Right lobe of liver (tissue), 6 donors: ENCODE results near the gene ZRANB3. TPM values are rescaled to one million over a fixed set of nuclear protein-coding genes. Genes with fewer than 3 reads are reported as not detected.

ENCODE experiments used
- ATAC-seq, 4 donors: fragments of 200-7000 bp; cut with Tn5 transposase; one replicate each; pipeline ENCODE4 v1.9.1; 2020; ENCODE audit warnings: mild to moderate bottlenecking in 4 of 4, moderate library complexity in 4 of 4
- DNase-seq, 3 donors: peaks; one replicate each; pipeline ENCODE4 v3.0.0-alpha.2; 2020
- H3K27ac ChIP-seq, 3 donors: fragments of 200-600 bp; one replicate each; pipeline ENCODE4 v1.8.0; 2022
- H3K27me3 ChIP-seq, 2 donors: fragments of 200-600 bp; one replicate each; pipeline ENCODE4 v1.8.0; 2022
- H3K36me3 ChIP-seq, 4 donors: fragments of 200-600 bp; sonication (generic) in 1 of 4; one replicate each; pipeline versions ENCODE4 v1.5.1 to v1.8.0; 2017 to 2022; ENCODE audit warnings: control low read depth in 1 of 4
- H3K4me1 ChIP-seq, 4 donors: fragments of 200-600 bp; sonication (generic) in 1 of 4; one replicate each; pipeline versions ENCODE4 v1.5.1 to v1.8.0; 2017 to 2022; ENCODE audit warnings: control low read depth in 1 of 4
- H3K4me3 ChIP-seq, 3 donors: fragments of 200-600 bp; one replicate each; pipeline ENCODE4 v1.8.0; 2022
- H3K9me3 ChIP-seq, 4 donors: fragments of 200-600 bp; sonication (generic) in 1 of 4; one replicate each; pipeline versions ENCODE4 v1.5.1 to v1.8.0; 2017 to 2022; ENCODE audit warnings: control low read depth in 1 of 4
- CTCF ChIP-seq, 4 donors: fragments of 200-600 bp in 3 of 4; fragments of 450-650 bp in 1 of 4; IDR thresholded peaks; one replicate each; pipeline versions ENCODE4 v1.5.1 to v1.8.0; 2016 to 2022; ENCODE audit warnings: antibody characterized with exemption in 4 of 4, mild to moderate bottlenecking in 2 of 4
- POLR2A ChIP-seq: fragments of 450-650 bp; IDR thresholded peaks from one replicate; pipeline ENCODE4 v1.6.1; 2017; ENCODE audit warnings: antibody characterized with exemption, mild to moderate bottlenecking
- WGBS: methylation state at CpG from one replicate; pipeline ENCODE4 v1.1.6; 2018; ENCODE audit warnings: low coverage, low lambda C conversion rate; ENCODE audit not compliant: insufficient coverage; ENCODE audit errors: missing lambda C conversion rate; 5-methylcytosine and 5-hydroxymethylcytosine counted together
- intact Hi-C, 2 donors: fragments of 100-400 bp; cut with DNase I; formaldehyde crosslinking; loops; one replicate each; pipeline versions ENCODE4 v1.11.2 to v1.14.1; 2022
- total RNA-seq, 6 experiments: library from RNA; depleted of rRNA in 2 of 6; stranded (reverse); fragments of >200 nt in 2 of 6; fragmentation: NEBNext Ultra II Directional in 3 of 6; extraction: Animal tissue kit (Norgen Biotek cat#: 25700) in 3 of 6; gene quantifications; one replicate each; pipeline versions ENCODE4 v1.1.0 to v1.2.4, GENCODE V29; 2016 to 2023
- donor health status: DM: no; HTN: yes; CAD: no.
- donor health status: DM: no; HTN: no; CAD: no.
- donor health status: DM: no; HTN: no; CAD: no.
- donor health status: DM: no; HTN: yes; CAD: no.
- donor health status: DM: no; HTN: yes; CAD: no.

Gene ZRANB3
- total RNA-seq, 6 experiments from 2014 or later: 3.3 to 5.6 (median 4.0) TPM

DNA sequence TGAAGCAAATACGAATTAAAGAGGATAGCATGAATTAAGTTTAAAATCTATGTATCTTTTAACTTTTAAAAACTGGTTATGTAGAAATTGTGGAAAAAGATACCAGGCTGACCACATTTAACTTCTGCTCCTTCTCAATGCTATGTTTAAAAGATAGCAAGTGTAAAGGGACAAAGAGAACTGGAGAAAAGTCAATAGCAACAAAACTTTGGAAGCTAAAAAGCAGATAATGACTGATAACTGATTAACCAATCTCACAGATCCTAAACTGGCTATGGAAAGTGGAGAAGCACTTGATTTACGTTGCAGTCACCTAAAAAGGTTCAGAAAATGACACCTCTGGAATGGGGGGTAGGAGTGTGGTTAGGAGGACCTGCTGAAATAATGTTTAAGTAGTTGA lies 254.5 kb downstream of the ZRANB3 start:
- ATAC-seq (peak; percentile 84 to 88 (median 84)), DNase-seq (no peak)

DNA sequence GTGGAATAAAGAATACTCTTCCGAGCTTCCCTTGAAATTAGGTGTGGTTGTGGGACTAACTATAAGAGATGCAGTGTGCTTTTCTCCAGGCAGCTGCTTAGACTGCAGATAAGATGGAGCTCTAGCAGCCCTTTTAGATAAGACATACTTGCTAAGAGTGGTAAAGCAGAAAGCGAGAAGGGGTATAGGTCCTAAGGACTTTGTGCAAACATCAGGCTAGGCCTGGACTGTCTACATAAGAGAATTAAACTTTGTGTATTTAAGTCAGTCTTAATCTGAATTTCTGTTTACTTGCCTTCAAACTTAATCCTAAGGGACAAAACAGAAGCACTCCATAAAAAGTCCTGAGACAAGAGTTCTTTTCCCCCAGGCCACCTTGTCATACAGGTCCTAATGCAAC lies 260.0 kb downstream of the ZRANB3 start:
- TF ChIP-seq POLR2A (no peak), CTCF (IDR thresholded peaks at IDR 0.05) (no peak)
- Histone ChIP-seq H3K27me3 (no peaks in the 10 kb centered on the region), H3K4me1 (peaks cover 0 to 1% (median 0%) of the 10 kb centered on the region in 4 donors), H3K36me3 (no peaks in the 10 kb centered on the region), H3K4me3 (no peak overlapping the region), H3K27ac (no peak overlapping the region), H3K9me3 (no peaks in the 10 kb centered on the region)
- DNase-seq (no peak), ATAC-seq (no peak)
- WGBS: 95% methylated on average over 2 of the region's 2 CpGs
- intact Hi-C loops: no loop called here

More for the DNA sequence above, 254.5 kb downstream of the ZRANB3 start:
- H3K4me1 ChIP-seq: peaks cover 0 to 11% (median 0%) of the 10 kb centered on the region in 4 donors
- H3K36me3 ChIP-seq: no peaks in the 10 kb centered on the region
- H3K27me3 ChIP-seq: no peaks in the 10 kb centered on the region
- intact Hi-C loops: no loop called here
- WGBS: 14% methylated on average over 2 of the region's 2 CpGs
- TF ChIP-seq CTCF (IDR thresholded peaks at IDR 0.05): no peak
- no peak for TF ChIP-seq POLR2A
- H3K9me3 ChIP-seq: no peaks in the 10 kb centered on the region
- H3K27ac ChIP-seq: peak overlapping the region in 1 of 3 donors; percentile 11
- H3K4me3 ChIP-seq: no peak overlapping the region

GRCh38 chr2:135265960-135266490 lies 265.0 kb downstream of the ZRANB3 start:
- WGBS: 93% methylated on average over 4 of the region's 6 CpGs
- TF ChIP-seq CTCF (IDR thresholded peaks at IDR 0.05) (no peak), POLR2A (no peak)
- Histone ChIP-seq H3K27ac (no peak overlapping the region), H3K9me3 (no peaks in the 10 kb centered on the region), H3K4me3 (no peak overlapping the region), H3K27me3 (no peaks in the 10 kb centered on the region), H3K4me1 (no peaks in the 10 kb centered on the region), H3K36me3 (no peaks in the 10 kb centered on the region)
- ATAC-seq (no peak), DNase-seq (no peak)
- intact Hi-C loops: no loop called here

- ATAC-seq: no peak
- H3K9me3 ChIP-seq: no peaks in the 10 kb centered on the region
- no peak overlapping the region for H3K4me3 ChIP-seq
- no peak overlapping the region for H3K27ac ChIP-seq
- no peaks in the 10 kb centered on the region for H3K36me3 ChIP-seq
- H3K27me3 ChIP-seq: no peaks in the 10 kb centered on the region
- WGBS: 100% methylated on average over 2 of the region's 6 CpGs
- no peaks in the 10 kb centered on the region for H3K4me1 ChIP-seq
- intact Hi-C loops: no loop called here
- DNase-seq: no peak
- TF ChIP-seq POLR2A: no peak
- no peak for TF ChIP-seq CTCF (IDR thresholded peaks at IDR 0.05)
Measured at GRCh38 chr2:135259123-135259522, 271.9 kb downstream of the ZRANB3 start.

- ATAC-seq (peak in 1 of 4 donors; percentile 22), DNase-seq (no peak)
- no peaks in the 10 kb centered on the region for H3K9me3 ChIP-seq
- intact Hi-C loops: no loop called here
- H3K27ac ChIP-seq: no peak overlapping the region
- no peaks in the 10 kb centered on the region for H3K36me3 ChIP-seq
- no peak for TF ChIP-seq CTCF (IDR thresholded peaks at IDR 0.05)
- no peak for TF ChIP-seq POLR2A
- no peaks in the 10 kb centered on the region for H3K27me3 ChIP-seq
- no peaks in the 10 kb centered on the region for H3K4me1 ChIP-seq
- 93% methylated on average over 4 of the region's 4 CpGs for WGBS
- H3K4me3 ChIP-seq: no peak overlapping the region
Measured at GRCh38 chr2:135258193-135258592, 272.8 kb downstream of the ZRANB3 start.
